ENCODE measurements around the gene TPM1. TPM values are rescaled to one million over a fixed set of nuclear protein-coding genes. Genes with fewer than 3 reads are reported as not detected.

Gene TPM1
- total RNA-seq, 1 donor from 2014 or later = 10.6 TPM

- H3K27ac Mint-ChIP-seq = no peak overlapping the region
- no peaks in the 10 kb centered on the region for H3K36me3 Mint-ChIP-seq (ENCODE audit: low read depth)
- no peak for DNase-seq
- no peaks in the 10 kb centered on the region for H3K9me3 Mint-ChIP-seq
- no peak overlapping the region for H3K4me3 Mint-ChIP-seq
- intact Hi-C loops (cut with micrococcal nuclease) = loop anchor here (2.0 to 5.0 kb wide), 2 partner anchors 227 to 351 kb away; partner anchors contain the start of gene APH1B
- peaks cover 40% of the 10 kb centered on the region for H3K27me3 Mint-ChIP-seq
- peaks cover 21% of the 10 kb centered on the region for H3K4me1 Mint-ChIP-seq
These were observed 7.3 kb downstream of the TPM1 start for GRCh38 chr15:63049783-63050371.

DNA sequence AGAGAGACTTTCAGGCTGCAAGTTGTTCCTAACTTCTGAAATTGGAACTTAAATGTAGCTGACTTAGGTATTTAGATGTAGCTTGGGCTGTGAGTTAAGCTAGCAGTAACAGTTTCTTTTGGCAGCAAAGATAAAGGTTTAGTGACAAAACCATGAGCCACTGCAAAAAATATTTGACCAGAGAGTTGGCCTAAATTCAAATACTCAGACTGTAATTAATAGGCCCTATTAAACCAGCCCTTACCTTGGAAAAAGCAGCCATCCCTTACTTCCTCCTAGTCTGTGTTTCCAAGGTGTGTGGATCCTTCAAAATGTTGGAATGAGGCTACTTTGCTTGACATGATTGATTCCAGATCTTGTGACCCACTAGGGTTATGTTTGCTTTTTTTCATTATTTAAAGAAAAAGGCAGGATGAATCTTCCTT is 8.2 kb downstream of the TPM1 start:
- Mint-ChIP-seq H3K27me3 (peaks cover 32% of the 10 kb centered on the region), H3K4me3 (no peak overlapping the region), H3K9me3 (no peaks in the 10 kb centered on the region), H3K27ac (no peak overlapping the region), H3K4me1 (peaks cover 21% of the 10 kb centered on the region), H3K36me3 (ENCODE audit: low read depth) (no peaks in the 10 kb centered on the region)
- intact Hi-C loops (cut with micrococcal nuclease) = no loop called here
- DNase-seq = no peak

GRCh38 chr15:63051156-63052066 is 8.9 kb downstream of the TPM1 start:
- Mint-ChIP-seq H3K4me1 (peaks cover 21% of the 10 kb centered on the region), H3K4me3 (no peak overlapping the region), H3K9me3 (no peaks in the 10 kb centered on the region), H3K27me3 (peaks cover 26% of the 10 kb centered on the region), H3K27ac (no peak overlapping the region), H3K36me3 (ENCODE audit: low read depth) (no peaks in the 10 kb centered on the region)
- DNase-seq = no peak
- intact Hi-C loops (cut with micrococcal nuclease) = no loop called here

GRCh38 chr15:63052077-63052841 is 9.7 kb downstream of the TPM1 start:
- no peak for DNase-seq
- Mint-ChIP-seq H3K27me3 (peaks cover 18% of the 10 kb centered on the region), H3K9me3 (no peaks in the 10 kb centered on the region), H3K27ac (no peak overlapping the region), H3K4me1 (peaks cover 21% of the 10 kb centered on the region), H3K36me3 (ENCODE audit: low read depth) (no peaks in the 10 kb centered on the region), H3K4me3 (no peak overlapping the region)
- intact Hi-C loops (cut with micrococcal nuclease) = no loop called here

DNA sequence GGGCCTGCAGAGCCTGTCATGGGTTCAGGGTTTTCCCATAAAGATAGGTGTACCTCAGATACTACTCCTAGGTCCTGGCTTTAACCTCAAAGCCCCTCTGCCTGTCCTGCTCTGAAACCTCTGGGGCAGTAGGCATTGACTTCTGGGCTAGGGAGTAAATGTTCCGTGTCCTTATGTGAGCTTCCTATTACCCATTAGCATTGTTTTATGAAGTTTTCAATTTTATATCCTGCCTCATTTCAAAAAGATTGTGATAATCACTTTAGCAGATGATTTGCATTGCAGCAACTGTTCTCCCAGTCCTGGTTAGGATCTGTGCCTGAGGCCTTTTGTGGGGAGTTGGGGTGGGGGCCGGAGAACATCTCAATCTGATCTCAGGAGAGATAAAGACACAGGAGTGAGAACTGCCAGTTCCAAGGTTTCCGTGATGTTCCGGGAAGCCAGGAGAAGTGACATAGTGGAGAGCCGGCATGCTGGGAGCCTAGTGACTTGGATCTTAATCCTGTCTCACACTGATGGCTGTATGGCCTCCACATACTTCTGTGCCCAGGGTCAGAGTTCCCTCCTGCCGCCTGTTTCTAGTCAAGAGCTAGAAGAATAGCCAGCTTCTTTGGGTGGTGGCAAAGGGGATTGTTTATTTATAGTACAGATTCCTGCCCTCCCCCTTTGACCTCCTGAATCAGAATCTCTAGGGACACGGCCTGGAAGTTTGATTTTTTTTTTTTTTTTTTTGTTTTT is 10.6 kb downstream of the TPM1 start:
- Mint-ChIP-seq H3K27me3 (peaks cover 13% of the 10 kb centered on the region), H3K27ac (no peak overlapping the region), H3K36me3 (ENCODE audit: low read depth) (no peaks in the 10 kb centered on the region), H3K4me1 (peaks cover 16% of the 10 kb centered on the region), H3K4me3 (no peak overlapping the region), H3K9me3 (no peaks in the 10 kb centered on the region)
- no peak for DNase-seq
- intact Hi-C loops (cut with micrococcal nuclease) = no loop called here

DNA sequence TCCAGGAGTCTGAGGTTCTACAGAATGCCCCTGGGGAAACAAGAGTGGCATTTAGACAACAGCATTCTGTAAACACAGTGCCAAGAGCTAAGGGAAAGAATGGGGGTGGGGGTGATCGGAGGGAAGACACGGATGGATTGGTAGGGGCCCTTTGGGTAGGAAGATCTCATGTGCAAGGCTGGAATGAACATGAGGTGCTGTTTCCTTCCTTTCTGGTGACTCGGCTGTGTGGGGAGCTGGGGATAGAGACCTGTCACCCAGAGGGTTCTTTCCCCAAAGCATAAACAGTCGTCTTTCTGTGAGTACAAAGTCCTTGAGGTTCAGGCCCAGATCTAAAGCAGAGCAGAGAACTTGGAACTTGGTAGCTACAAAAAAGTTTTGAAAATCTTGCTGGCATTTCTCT is 11.7 kb downstream of the TPM1 start:
- Mint-ChIP-seq H3K4me3 (no peak overlapping the region), H3K9me3 (no peaks in the 10 kb centered on the region), H3K36me3 (ENCODE audit: low read depth) (no peaks in the 10 kb centered on the region), H3K27ac (no peak overlapping the region), H3K4me1 (peaks cover 10% of the 10 kb centered on the region), H3K27me3 (peaks cover 9% of the 10 kb centered on the region)
- DNase-seq = no peak
- intact Hi-C loops (cut with micrococcal nuclease) = no loop called here

DNA sequence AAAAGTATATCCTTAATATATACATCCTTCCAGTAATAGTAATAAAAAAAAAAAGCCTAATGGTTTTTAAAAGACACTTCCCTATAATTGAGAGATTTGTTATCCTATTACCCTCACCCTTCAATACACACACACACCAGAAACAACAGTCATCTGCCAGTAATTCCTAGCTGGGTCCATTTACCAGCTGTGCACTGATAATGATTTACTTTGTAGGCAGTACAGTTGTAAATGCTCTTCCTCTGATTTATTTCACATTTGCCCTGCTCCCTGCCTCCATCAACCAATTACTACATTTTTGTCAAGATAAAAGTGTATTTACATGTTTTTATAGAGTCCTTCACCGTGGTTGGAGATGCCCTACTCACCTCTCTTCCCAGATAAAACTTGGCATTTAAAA is 12.4 kb downstream of the TPM1 start:
- no peak for DNase-seq
- Mint-ChIP-seq H3K4me1 (peaks cover 4% of the 10 kb centered on the region), H3K27ac (no peak overlapping the region), H3K36me3 (ENCODE audit: low read depth) (no peaks in the 10 kb centered on the region), H3K27me3 (peaks cover 5% of the 10 kb centered on the region), H3K4me3 (no peak overlapping the region), H3K9me3 (no peaks in the 10 kb centered on the region)
- intact Hi-C loops (cut with micrococcal nuclease) = no loop called here

DNA sequence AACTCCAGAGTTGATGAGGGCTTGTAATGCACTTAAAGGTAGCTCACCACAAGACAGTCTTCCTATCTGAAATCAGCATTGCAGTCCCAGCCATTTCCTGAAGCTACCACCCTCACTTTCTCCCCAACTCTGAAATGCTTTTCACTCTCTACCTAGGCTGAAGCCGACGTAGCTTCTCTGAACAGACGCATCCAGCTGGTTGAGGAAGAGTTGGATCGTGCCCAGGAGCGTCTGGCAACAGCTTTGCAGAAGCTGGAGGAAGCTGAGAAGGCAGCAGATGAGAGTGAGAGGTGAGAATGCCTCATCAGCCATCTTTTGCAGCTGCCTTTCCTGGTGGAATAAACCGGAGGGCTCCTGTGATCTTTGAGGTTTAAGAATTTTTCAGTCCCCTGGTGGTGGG is 14.3 kb downstream of the TPM1 start:
- H3K4me1 Mint-ChIP-seq = no peaks in the 10 kb centered on the region
- H3K27me3 Mint-ChIP-seq = peaks cover 5% of the 10 kb centered on the region
- intact Hi-C loops (cut with micrococcal nuclease) = no loop called here

GRCh38 chr15:63057468-63058345 is 15.2 kb downstream of the TPM1 start:
- no peaks in the 10 kb centered on the region for H3K36me3 Mint-ChIP-seq (ENCODE audit: low read depth)

More for the DNA sequence above, 14.3 kb downstream of the TPM1 start:
- H3K4me3 Mint-ChIP-seq = no peak overlapping the region
- no peaks in the 10 kb centered on the region for H3K36me3 Mint-ChIP-seq (ENCODE audit: low read depth)
- H3K27ac Mint-ChIP-seq = no peak overlapping the region
- DNase-seq = no peak
- no peaks in the 10 kb centered on the region for H3K9me3 Mint-ChIP-seq

GRCh38 chr15:63059075-63059474 is 16.5 kb downstream of the TPM1 start:
- peaks cover 5% of the 10 kb centered on the region for H3K27me3 Mint-ChIP-seq
- DNase-seq = no peak
- H3K36me3 Mint-ChIP-seq (ENCODE audit: low read depth) = no peaks in the 10 kb centered on the region
- intact Hi-C loops (cut with micrococcal nuclease) = no loop called here
- H3K4me3 Mint-ChIP-seq = no peak overlapping the region
- peaks cover 2% of the 10 kb centered on the region for H3K4me1 Mint-ChIP-seq
- H3K27ac Mint-ChIP-seq = no peak overlapping the region
- H3K9me3 Mint-ChIP-seq = no peaks in the 10 kb centered on the region

More at GRCh38 chr15:63057468-63058345, 15.2 kb downstream of the TPM1 start:
- no peak overlapping the region for H3K27ac Mint-ChIP-seq
- intact Hi-C loops (cut with micrococcal nuclease) = no loop called here
- H3K4me1 Mint-ChIP-seq = no peaks in the 10 kb centered on the region
- H3K27me3 Mint-ChIP-seq = peaks cover 5% of the 10 kb centered on the region
- no peaks in the 10 kb centered on the region for H3K9me3 Mint-ChIP-seq
- H3K4me3 Mint-ChIP-seq = no peak overlapping the region
- no peak for DNase-seq

DNA sequence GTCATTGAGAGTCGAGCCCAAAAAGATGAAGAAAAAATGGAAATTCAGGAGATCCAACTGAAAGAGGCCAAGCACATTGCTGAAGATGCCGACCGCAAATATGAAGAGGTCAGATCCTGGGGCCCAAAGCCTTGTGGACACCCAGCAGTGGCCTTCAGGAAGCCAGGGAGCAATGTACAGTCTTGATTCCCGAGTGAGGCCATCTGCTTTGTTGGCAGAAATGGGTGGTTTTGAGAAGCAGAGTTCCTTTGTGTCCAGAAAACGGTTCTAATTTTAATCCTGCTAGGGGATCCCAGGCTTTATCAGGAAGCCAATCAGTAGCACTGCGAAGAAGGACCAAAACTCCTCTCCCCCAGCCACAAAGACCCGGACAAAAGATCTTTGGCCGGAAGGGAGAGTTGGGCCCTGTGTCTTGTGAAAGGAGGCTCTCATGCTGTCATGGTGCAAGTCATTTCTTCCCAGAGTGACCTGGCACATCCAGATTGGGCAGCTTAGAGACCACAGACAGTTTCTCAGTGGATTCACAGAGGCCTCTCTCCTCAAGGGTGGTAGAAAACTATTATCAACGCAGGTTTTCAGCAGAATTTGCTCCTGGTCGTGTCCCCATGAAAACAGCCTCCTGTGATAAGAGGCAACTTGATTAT is 17.1 kb downstream of the TPM1 start:
- DNase-seq = no peak
- Mint-ChIP-seq H3K36me3 (ENCODE audit: low read depth) (no peaks in the 10 kb centered on the region), H3K4me1 (peaks cover 2% of the 10 kb centered on the region), H3K9me3 (no peaks in the 10 kb centered on the region), H3K27ac (no peak overlapping the region), H3K4me3 (no peak overlapping the region), H3K27me3 (no peaks in the 10 kb centered on the region)
- intact Hi-C loops (cut with micrococcal nuclease) = no loop called here

- Mint-ChIP-seq H3K27me3 (no peaks in the 10 kb centered on the region), H3K9me3 (no peaks in the 10 kb centered on the region), H3K4me1 (peaks cover 2% of the 10 kb centered on the region), H3K27ac (no peak overlapping the region), H3K4me3 (no peak overlapping the region), H3K36me3 (ENCODE audit: low read depth) (no peaks in the 10 kb centered on the region)
- DNase-seq = no peak
- intact Hi-C loops (cut with micrococcal nuclease) = no loop called here
These were observed 18.2 kb downstream of the TPM1 start for GRCh38 chr15:63060699-63061098.

All from activated CD4-positive, alpha-beta T cell treated with anti-CD3 and anti-CD28 coated beads, Interleukin-2, amount 10 ng/mL, durations not matched to agents 24 days and 14 days (primary cell).